Mesenchymal stem cell (in vitro differentiated cells and primary cell): ENCODE data around the gene RGMA.

ENCODE experiments used
- DNase-seq: peaks from one replicate; pipeline ENCODE4 v3.0.0-alpha.2; 2013
- H2AFZ ChIP-seq: one replicate; pipeline ENCODE4 v1.6.1; 2013; ENCODE audit warnings: low read depth, mild to moderate bottlenecking, control low read depth, inconsistent platforms, low read length, moderate library complexity
- H2AK5ac ChIP-seq: 2 replicates; pipeline ENCODE4 v1.6.1; 2013; ENCODE audit warnings: low read length, moderate library complexity, mild to moderate bottlenecking, inconsistent platforms; ENCODE audit not compliant: severe bottlenecking
- H2BK120ac ChIP-seq: one replicate; pipeline ENCODE4 v1.6.1; 2013; ENCODE audit warnings: low read depth, mild to moderate bottlenecking, inconsistent platforms, low read length, moderate library complexity
- H2BK12ac ChIP-seq, 2 experiments: one replicate each; pipeline ENCODE4 v1.6.1; 2013; ENCODE audit warnings: inconsistent platforms in 2 of 2, low read length in 2 of 2, mild to moderate bottlenecking in 2 of 2, moderate library complexity in 2 of 2, control low read depth in 1 of 2
- H2BK15ac ChIP-seq: one replicate; pipeline ENCODE4 v1.6.1; 2013; ENCODE audit warnings: mild to moderate bottlenecking, low read depth, inconsistent platforms; ENCODE audit not compliant: poor library complexity, severe bottlenecking
- H2BK5ac ChIP-seq: 2 replicates; pipeline ENCODE4 v1.6.1; 2013; ENCODE audit warnings: low read depth, mild to moderate bottlenecking, low read length, control low read depth, inconsistent platforms; ENCODE audit not compliant: poor library complexity, severe bottlenecking
- H3K14ac ChIP-seq, 2 experiments: one replicate each; pipeline ENCODE4 v1.6.1; 2013; ENCODE audit warnings: inconsistent platforms in 2 of 2, low read length in 2 of 2, control low read depth in 1 of 2, mild to moderate bottlenecking in 1 of 2, moderate library complexity in 1 of 2
- H3K18ac ChIP-seq, 2 experiments: one replicate each; pipeline ENCODE4 v1.6.1; 2013; ENCODE audit warnings: inconsistent platforms in 2 of 2, low read length in 2 of 2, control low read depth in 1 of 2, low read depth in 1 of 2, mild to moderate bottlenecking in 1 of 2
- H3K23ac ChIP-seq, 2 experiments: one replicate each; pipeline ENCODE4 v1.6.1; 2013; ENCODE audit warnings: inconsistent platforms in 2 of 2, low read length in 2 of 2, mild to moderate bottlenecking in 2 of 2, moderate library complexity in 2 of 2, control low read depth in 1 of 2
- H3K27ac ChIP-seq: 2 replicates; pipeline ENCODE4 v1.5.1; 2013; ENCODE audit warnings: mild to moderate bottlenecking, moderate library complexity, low read length, control low read depth, inconsistent platforms; ENCODE audit not compliant: poor library complexity, severe bottlenecking
- H3K27me3 ChIP-seq, 2 experiments: 2 replicates each; pipeline versions ENCODE4 v1.6.1 to v1.7.0; 2013; ENCODE audit warnings: low read length in 2 of 2, mild to moderate bottlenecking in 2 of 2, moderate library complexity in 2 of 2, control low read depth in 1 of 2, inconsistent platforms in 1 of 2; ENCODE audit not compliant: control insufficient read depth in 1 of 2, insufficient read depth in 1 of 2
- H3K36me3 ChIP-seq, 2 experiments: 2 replicates each; pipeline versions ENCODE4 v1.6.1 to v1.7.0; 2013; ENCODE audit warnings: low read length in 2 of 2, control low read depth in 1 of 2, inconsistent platforms in 1 of 2, low read depth in 1 of 2, mild to moderate bottlenecking in 1 of 2; ENCODE audit not compliant: insufficient read depth in 2 of 2, control insufficient read depth in 1 of 2
- H3K4ac ChIP-seq, 2 experiments: one replicate each; pipeline ENCODE4 v1.6.1; 2013; ENCODE audit warnings: inconsistent platforms in 2 of 2, low read length in 2 of 2, mild to moderate bottlenecking in 2 of 2, moderate library complexity in 2 of 2, control low read depth in 1 of 2, low read depth in 1 of 2
- H3K4me1 ChIP-seq: 2 replicates; pipeline ENCODE4 v1.6.1; 2013; ENCODE audit warnings: low read depth, low read length, control low read depth; ENCODE audit not compliant: control insufficient read depth, insufficient read depth
- H3K4me2 ChIP-seq: 2 replicates; pipeline ENCODE4 v1.6.1; 2013; ENCODE audit warnings: low read length, mild to moderate bottlenecking, inconsistent platforms; ENCODE audit not compliant: poor library complexity, severe bottlenecking
- H3K4me3 ChIP-seq, 2 experiments: 2 replicates each; pipeline versions ENCODE4 v1.5.1 to v1.7.0; 2013; ENCODE audit warnings: low read length in 2 of 2, mild to moderate bottlenecking in 2 of 2, control low read depth in 1 of 2, low read depth in 1 of 2; ENCODE audit not compliant: insufficient read depth in 1 of 2
- H3K79me1 ChIP-seq: replicated peaks from 2 replicates; pipeline ENCODE4 v1.6.1; 2013; ENCODE audit warnings: mild to moderate bottlenecking, control low read depth, low read length, inconsistent platforms; ENCODE audit not compliant: poor library complexity, severe bottlenecking
- H3K9ac ChIP-seq: 2 replicates; pipeline ENCODE4 v1.7.0; 2013; ENCODE audit warnings: mild to moderate bottlenecking, low read length, moderate library complexity
- H3K9me3 ChIP-seq: 2 replicates; pipeline ENCODE4 v1.7.0; 2013; ENCODE audit warnings: mild to moderate bottlenecking, low read length; ENCODE audit not compliant: control insufficient read depth
- H4K8ac ChIP-seq: one replicate; pipeline ENCODE4 v1.6.1; 2013; ENCODE audit warnings: inconsistent platforms, mild to moderate bottlenecking, low read length, moderate library complexity
- H4K91ac ChIP-seq: one replicate; pipeline ENCODE4 v1.6.1; 2013; ENCODE audit warnings: mild to moderate bottlenecking, low read length, inconsistent platforms
- WGBS: methylation state at CpG from one replicate; pipeline ENCODE4 v1.1.7; 2013; ENCODE audit warnings: mixed read lengths; 5-methylcytosine and 5-hydroxymethylcytosine counted together

RGMA gene

DNA sequence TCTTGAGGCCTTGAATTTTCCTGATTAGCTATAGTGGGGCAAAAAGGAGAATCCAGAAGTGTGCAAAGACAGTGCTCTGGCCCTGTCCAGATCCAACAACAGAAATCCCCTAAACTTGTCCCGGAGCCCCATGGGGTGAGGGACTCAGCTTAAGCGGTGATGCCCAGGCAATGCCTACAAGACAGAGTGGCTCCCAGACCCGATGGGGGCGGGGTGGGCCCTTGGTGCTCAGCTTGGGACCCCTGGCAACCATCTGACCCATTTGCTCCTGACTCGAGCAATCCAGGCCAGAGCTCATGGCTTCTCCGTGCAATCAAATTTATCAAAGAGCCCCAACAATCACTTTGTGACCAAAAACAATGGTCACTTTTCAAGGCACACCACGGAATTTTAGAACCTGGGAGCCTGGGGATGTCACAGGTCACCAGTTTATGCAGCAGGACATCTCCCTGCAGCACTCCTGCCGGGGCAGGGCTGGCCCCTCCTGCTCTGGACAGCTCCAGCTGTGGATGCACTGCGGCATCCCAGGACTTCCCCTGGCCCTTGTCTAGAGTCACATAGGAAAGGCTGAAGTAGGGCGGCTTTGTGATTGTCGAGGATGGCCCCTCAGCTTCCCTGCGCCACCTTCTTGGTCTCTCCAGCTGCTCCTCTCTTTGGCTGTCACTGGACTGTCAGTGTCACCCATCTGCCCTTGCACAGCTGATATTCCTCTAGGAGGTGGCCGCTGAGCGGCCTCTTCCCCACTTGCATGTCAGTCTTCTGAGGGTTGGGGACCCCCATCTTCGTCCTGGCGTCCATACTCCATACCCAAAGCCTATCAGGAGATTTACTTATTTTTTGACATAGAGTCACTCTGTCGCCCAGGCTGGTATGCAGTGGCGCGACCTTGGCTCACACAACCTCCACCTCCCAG is 28.4 kb downstream of the RGMA start:
- peaks cover 0 to 15% of the 10 kb centered on the region in 2 experiments for H3K36me3 ChIP-seq
- no peak overlapping the region for H3K4me3 ChIP-seq
- H3K27ac ChIP-seq: no peak overlapping the region
- no peak overlapping the region for H3K9ac ChIP-seq
- H3K27me3 ChIP-seq: peaks cover 12 to 49% of the 10 kb centered on the region in 2 experiments
- H3K79me1 ChIP-seq: no peaks in the 10 kb centered on the region
- no peak overlapping the region for H2BK12ac ChIP-seq
- no peak overlapping the region for H4K8ac ChIP-seq
- no peak overlapping the region for H2BK5ac ChIP-seq
- peaks cover 2% of the 10 kb centered on the region for H3K4me1 ChIP-seq
- no peak overlapping the region for H3K14ac ChIP-seq
- no peak overlapping the region for H3K18ac ChIP-seq
- DNase-seq: no peak
- WGBS: 81% methylated on average over 19 of the region's 19 CpGs
- H3K9me3 ChIP-seq: no peaks in the 10 kb centered on the region
- no peak overlapping the region for H2BK15ac ChIP-seq
- H2AFZ ChIP-seq: no peak overlapping the region
- no peak overlapping the region for H2AK5ac ChIP-seq
- H2BK120ac ChIP-seq: no peak overlapping the region
- no peak overlapping the region for H4K91ac ChIP-seq
- no peak overlapping the region for H3K23ac ChIP-seq
- H3K4ac ChIP-seq: no peak overlapping the region
- H3K4me2 ChIP-seq: no peak overlapping the region

DNA sequence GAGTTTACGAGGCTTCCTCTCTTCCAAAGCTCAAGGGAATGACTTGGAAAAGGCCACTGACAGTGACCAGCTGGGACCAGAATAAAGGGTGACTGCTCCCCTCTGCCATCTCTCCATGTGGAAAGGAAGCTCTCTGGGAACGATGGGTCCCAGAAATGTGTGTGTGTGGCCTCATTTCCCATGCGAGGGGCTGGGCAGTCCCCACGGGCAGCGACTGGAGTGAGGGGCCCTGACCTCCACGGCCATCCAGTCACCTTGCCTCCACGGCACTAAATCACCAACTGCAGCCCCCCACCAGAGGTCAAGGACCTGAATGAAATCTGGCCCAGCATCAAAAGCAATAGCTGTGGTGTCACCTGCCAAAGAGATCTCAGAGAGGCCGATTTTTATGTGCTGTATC is 29.6 kb downstream of the RGMA start:
- H3K36me3 ChIP-seq: peaks cover 0 to 14% of the 10 kb centered on the region in 2 experiments
- H3K23ac ChIP-seq: no peak overlapping the region
- no peak overlapping the region for H2BK15ac ChIP-seq
- no peak overlapping the region for H3K9ac ChIP-seq
- no peak for DNase-seq
- peaks cover 12 to 47% of the 10 kb centered on the region in 2 experiments for H3K27me3 ChIP-seq
- H2AFZ ChIP-seq: no peak overlapping the region
- no peak overlapping the region for H4K8ac ChIP-seq
- no peaks in the 10 kb centered on the region for H3K9me3 ChIP-seq
- H3K4me2 ChIP-seq: no peak overlapping the region
- peaks cover 2% of the 10 kb centered on the region for H3K4me1 ChIP-seq
- no peak overlapping the region for H2BK5ac ChIP-seq
- H2BK12ac ChIP-seq: no peak overlapping the region
- no peak overlapping the region for H3K27ac ChIP-seq
- H3K79me1 ChIP-seq: no peaks in the 10 kb centered on the region
- H2AK5ac ChIP-seq: no peak overlapping the region
- no peak overlapping the region for H3K18ac ChIP-seq
- no peak overlapping the region for H3K4me3 ChIP-seq
- 74% methylated on average over 8 of the region's 8 CpGs for WGBS
- H3K14ac ChIP-seq: no peak overlapping the region
- H3K4ac ChIP-seq: no peak overlapping the region
- H4K91ac ChIP-seq: no peak overlapping the region
- H2BK120ac ChIP-seq: no peak overlapping the region

DNA sequence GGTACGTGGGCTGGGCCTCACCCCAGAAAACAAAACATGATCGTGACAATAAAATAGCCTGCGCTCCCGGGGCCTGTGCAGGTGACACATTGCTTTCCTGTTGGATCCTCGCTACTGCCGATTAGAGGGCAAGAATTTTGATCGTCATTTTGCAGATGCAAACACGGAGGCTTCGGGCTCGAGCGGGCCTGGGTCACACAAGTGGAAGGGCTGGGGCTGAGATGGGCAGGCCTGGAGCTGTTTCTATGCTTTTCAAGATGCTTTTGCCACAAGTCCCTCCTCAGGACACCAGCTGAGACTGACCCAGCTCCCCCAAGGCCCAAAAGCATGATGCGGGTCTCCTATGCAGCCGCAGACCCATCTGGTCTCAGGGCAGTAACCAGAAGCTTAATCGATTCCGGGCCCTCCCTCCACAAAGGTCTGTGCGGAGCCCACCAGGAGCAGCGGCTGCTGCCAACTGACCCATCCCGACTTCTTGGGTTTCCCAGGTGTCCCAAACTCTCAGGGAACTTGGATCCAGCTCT is 30.0 kb downstream of the RGMA start:
- Histone ChIP-seq H3K18ac (no peak overlapping the region), H2BK120ac (no peak overlapping the region), H4K8ac (no peak overlapping the region), H2AFZ (no peak overlapping the region), H3K4me1 (peaks cover 2% of the 10 kb centered on the region), H3K4ac (no peak overlapping the region), H3K23ac (no peak overlapping the region), H3K9ac (no peak overlapping the region), H2BK15ac (no peak overlapping the region), H4K91ac (no peak overlapping the region), H3K9me3 (no peaks in the 10 kb centered on the region), H3K14ac (no peak overlapping the region), H2AK5ac (no peak overlapping the region), H3K36me3 (peaks cover 0 to 10% of the 10 kb centered on the region in 2 experiments), H2BK5ac (no peak overlapping the region), H2BK12ac (no peak overlapping the region), H3K4me2 (no peak overlapping the region), H3K27me3 (peaks cover 9 to 42% of the 10 kb centered on the region in 2 experiments), H3K4me3 (no peak overlapping the region), H3K27ac (no peak overlapping the region), H3K79me1 (no peaks in the 10 kb centered on the region)
- DNase-seq: no peak
- WGBS: 85% methylated on average over 18 of the region's 18 CpGs

- Histone ChIP-seq H3K36me3 (peaks cover 0 to 7% of the 10 kb centered on the region in 2 experiments), H3K9ac (no peak overlapping the region)
These were observed 30.9 kb downstream of the RGMA start for GRCh38 chr15:93058128-93058527.

More at GRCh38 chr15:93058128-93058527, 30.9 kb downstream of the RGMA start:
- Histone ChIP-seq H3K4me1 (peaks cover 2% of the 10 kb centered on the region), H3K4ac (no peak overlapping the region), H3K14ac (no peak overlapping the region), H2AK5ac (no peak overlapping the region), H3K4me2 (no peak overlapping the region), H2AFZ (no peak overlapping the region), H3K27ac (no peak overlapping the region), H2BK15ac (no peak overlapping the region), H3K23ac (no peak overlapping the region), H3K18ac (no peak overlapping the region), H3K27me3 (peaks cover under 1 to 33% of the 10 kb centered on the region in 2 experiments), H3K9me3 (no peaks in the 10 kb centered on the region), H2BK5ac (no peak overlapping the region), H4K91ac (no peak overlapping the region), H3K4me3 (no peak overlapping the region), H2BK12ac (no peak overlapping the region), H2BK120ac (no peak overlapping the region), H4K8ac (no peak overlapping the region), H3K79me1 (no peaks in the 10 kb centered on the region)
- 85% methylated on average over 8 of the region's 8 CpGs for WGBS
- no peak for DNase-seq
